ENCODE data around the gene CACNA1C. TPM values are rescaled to one million over a fixed set of nuclear protein-coding genes. Genes with fewer than 3 reads are reported as not detected.

The CACNA1C gene
- polyA plus RNA-seq, 4 donors = 6.8 to 17.5 (median 9.5) TPM

DNA sequence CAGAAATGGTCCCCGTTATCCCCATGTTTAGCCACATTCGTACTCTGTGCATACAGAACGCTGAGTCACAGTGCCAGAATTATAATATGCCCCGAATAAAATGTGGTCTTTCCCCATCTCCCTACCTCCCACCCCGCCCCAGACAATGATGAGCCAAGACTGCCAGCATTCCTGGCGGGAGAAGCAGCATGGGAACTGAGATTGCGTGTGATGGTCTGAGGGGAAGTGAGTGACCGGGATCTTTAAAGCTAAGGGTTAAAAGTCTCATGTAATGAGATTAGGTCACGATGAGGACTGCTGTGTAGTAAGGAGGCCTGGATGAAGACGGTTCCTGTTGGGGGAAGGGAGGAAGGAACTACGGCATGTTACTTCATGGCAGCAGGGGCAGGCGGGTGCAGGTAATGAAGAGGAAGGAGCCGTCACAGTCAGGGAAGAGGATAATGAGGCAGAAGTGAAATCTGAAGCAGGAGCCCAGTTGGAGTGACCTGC, 498.7 kb downstream of the CACNA1C start:
- DNase-seq (ENCODE audit: low read depth in 4 of 4, low spot score in 3 of 4) = no peak

DNA sequence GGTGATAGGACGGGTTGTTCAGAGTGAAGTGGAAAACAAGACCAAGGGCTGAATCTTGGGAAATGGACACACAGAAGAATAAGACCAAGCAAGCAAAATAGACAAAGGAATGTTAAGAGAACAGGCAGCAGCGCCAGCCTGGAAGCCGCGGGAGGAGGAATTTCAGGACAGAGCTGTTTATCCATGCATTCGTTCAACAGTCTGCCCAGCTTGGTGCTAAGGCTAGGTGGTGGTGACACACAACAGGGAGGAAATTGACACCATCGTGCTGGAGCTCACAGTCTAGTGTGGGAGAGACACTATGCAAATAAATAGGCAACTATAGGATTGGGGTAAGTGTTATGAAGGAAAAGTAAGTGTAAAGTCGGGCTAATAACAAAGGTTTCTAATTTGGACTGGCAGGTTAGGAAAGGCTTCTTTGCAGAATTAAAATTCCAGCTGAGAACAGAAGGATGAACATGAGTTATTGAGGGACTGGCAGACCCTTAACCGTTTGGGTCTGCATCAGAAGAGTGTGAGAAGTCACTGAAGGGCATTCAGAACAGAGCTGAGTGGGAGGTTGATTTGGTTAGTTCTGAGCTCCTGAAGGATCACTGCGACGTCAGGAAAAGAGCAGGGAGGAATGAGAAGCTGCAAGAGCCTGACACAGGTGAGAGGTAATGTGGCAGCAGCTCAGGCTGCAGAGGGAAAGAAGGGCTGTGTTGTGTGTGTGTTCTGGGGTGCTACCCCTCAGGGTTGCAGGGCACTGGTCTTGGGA, 499.4 kb downstream of the CACNA1C start:
- DNase-seq (ENCODE audit: low read depth in 4 of 4, low spot score in 3 of 4) = no peak

DNA sequence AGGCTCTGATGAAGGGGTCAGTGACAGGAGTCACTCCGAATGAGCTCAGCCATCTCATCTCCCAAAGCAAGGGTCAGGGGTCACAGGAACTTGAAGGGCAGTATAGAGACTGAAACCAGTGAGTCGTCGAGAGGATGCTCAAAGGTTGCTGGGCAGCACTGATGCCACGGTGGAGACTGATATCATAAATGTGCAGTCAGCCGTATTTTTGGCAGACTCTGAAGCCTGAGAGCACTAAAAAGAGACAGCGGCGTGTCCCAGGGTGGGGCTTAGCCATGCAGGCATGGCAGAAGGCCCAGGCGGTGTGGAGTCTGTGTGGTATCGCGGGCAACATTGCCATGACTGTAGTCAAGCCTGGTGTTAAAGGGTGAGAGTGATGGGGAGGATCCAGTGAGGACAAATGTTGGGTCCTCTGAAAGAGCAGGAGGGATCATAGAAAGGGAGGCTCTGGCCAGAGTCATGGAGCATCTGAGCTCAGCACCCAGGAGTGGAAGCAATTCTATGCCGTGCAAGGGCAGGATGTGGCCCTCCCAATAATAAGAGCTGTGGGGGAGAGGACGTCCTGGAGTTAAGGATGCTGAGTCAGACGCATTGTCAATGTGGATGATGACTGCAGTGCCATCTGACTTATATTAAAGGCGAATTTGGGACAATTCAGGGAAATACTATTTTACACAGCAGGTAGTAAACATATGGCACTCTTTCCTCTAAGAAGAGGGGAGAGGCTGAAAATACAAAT, 500.8 kb downstream of the CACNA1C start:
- no peak for DNase-seq (ENCODE audit: low read depth in 4 of 4, low spot score in 3 of 4)

- DNase-seq (ENCODE audit: low read depth in 4 of 4, low spot score in 3 of 4) = no peak
These were observed 502.8 kb downstream of the CACNA1C start for GRCh38 chr12:2555487-2556082.

DNA sequence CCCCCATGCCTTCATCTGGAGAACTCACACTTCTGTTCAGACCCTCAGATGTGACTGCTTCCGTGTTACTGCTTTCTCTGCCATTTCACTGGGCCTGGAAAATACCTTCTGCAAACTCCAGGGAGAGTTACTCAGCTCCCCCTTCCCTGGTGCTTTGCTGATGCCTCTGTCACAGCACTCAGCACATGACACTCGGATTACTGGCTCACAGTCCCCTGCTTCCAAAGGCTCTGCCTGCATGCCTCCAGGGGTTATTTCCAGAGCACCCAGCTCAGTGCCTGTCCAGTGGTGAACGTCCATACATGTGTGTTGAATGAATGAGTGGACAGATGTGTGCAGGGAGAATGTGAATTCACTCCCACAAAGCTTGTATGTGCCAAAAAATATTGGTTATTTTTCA, 504.8 kb downstream of the CACNA1C start:
- DNase-seq (ENCODE audit: low read depth in 4 of 4, low spot score in 3 of 4) = no peak

DNA sequence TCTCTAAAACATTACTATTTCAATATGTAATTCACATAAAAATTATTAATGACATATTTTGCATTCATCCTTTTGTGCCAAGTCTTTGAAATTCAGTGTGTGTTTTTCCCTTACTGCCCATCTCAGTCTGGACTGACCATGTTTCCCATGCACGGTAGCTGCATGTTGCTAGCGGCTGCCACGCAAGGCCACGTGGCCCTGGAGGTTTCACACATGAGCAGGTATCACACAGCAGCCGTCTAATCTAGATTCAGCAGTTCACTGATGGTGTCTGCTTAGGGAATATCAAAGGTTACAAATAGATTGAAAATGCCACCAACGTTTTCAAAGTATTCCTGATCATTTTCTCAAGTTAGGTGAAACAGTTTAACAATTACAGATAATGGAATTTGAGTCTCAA, 507.1 kb downstream of the CACNA1C start:
- no peak for DNase-seq (ENCODE audit: low read depth in 4 of 4, low spot score in 3 of 4)

- no peak for DNase-seq (ENCODE audit: low read depth in 4 of 4, low spot score in 3 of 4)
These were observed 507.6 kb downstream of the CACNA1C start for GRCh38 chr12:2560356-2560755.

DNA sequence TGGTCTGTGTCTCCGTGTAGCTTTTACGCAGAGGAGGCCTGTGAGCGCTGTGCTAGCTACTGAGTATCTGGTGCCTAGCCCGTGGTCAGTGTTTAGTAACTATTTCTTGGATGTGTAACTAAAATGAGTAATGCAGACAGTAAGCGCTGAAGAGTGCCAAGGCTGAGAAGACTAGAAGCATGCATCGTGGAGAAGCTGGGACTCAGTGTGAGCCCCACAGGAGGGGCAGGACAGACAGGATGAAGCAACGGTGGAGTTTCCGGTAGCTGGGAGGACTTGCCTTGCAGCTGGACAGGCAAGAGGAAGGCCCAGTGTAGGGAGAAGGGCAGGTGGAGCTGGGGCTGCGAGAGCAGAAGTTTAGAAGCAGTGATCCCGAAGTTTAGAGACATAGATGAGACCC, 508.6 kb downstream of the CACNA1C start:
- no peak for DNase-seq (ENCODE audit: low read depth in 4 of 4, low spot score in 3 of 4)

GRCh38 chr12:2562400-2562799, 509.6 kb downstream of the CACNA1C start:
- DNase-seq (ENCODE audit: low read depth in 4 of 4, low spot score in 3 of 4) = no peak

DNA sequence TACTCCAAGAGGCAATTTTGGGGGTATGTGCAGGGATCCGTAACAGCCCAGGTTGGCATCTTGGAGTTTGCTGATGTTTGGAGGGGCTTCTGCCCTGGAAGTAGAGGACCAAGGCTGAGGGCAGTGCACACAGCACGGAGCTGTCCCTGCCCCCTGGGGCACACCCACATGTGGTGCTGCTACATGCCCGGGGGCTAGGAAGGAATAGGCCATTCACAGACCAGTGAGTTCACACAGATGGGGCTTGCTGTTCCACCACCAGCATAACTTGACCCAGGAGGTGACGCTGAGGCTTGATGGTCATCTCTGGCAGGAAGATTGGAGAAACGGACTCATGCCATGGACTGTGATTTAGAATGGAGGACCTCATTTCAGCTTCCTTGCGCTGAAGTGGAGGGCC, 510.9 kb downstream of the CACNA1C start:
- DNase-seq (ENCODE audit: low read depth in 4 of 4, low spot score in 3 of 4) = no peak

DNA sequence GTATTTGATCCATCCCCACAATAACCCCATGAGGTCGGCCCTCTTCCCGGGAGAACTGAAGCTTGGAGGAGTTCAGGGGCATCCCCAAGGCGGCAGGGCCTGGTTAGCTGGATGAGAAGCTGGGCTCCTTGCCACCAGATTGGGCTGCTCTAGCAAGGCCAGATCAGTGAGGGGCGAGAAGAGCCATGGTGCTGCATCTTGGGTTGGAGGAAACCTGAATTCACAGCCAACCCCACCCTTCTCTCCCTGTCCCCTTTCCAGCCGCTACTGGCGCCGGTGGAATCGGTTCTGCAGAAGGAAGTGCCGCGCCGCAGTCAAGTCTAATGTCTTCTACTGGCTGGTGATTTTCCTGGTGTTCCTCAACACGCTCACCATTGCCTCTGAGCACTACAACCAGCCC, 513.4 kb downstream of the CACNA1C start:
- no peak for DNase-seq (ENCODE audit: low read depth in 4 of 4, low spot score in 3 of 4)

DNA sequence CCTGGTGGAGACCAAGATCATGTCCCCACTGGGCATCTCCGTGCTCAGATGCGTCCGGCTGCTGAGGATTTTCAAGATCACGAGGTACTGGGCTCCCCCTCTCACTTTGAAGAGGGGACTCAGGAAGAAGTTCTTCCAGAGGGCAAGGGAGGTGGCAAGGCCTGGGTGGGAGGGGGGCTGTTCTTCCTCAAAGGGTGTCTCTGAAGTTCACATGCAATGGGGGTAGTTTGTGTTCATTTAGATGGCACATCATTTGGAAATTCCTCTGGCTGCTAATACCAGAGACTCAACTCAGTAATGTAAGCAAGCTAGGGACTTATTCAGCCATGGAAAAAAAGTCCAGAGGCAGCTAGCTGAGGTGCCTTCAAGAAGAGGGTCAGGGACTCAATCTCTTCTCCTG, 514.9 kb downstream of the CACNA1C start:
- no peak for DNase-seq (ENCODE audit: low read depth in 4 of 4, low spot score in 3 of 4)

- no peak for DNase-seq (ENCODE audit: low read depth in 4 of 4, low spot score in 3 of 4)
These were observed 517.8 kb downstream of the CACNA1C start for GRCh38 chr12:2570562-2570961.

DNA sequence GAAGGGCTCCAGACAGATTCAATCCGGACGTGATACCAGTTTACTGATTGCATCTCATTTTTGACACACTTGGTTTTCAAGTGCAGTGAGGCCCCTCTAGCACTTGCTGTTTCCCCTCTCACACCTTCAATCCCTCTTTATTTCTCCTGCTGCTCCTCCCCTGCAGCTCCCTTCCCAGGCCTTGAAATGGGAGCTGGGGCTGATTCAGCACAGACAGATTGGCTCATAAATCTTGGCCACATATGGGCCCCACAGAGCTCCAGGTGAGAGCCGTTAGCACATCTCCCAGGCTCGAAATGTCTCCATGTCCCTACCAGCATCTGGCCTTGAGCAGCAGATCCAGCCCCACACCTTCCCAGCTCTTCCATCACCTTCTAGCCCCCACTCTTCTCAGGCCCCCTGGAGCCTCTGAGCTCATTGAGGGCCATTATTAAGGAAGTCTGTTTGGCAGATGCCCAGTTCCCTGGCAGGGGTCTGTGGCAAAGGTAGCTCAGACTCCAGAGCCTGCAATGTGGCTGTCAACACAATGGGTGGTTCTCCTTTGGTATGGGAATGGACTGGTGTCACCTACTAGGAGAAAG, 521.7 kb downstream of the CACNA1C start:
- DNase-seq (ENCODE audit: low read depth in 4 of 4, low spot score in 3 of 4) = no peak

DNA sequence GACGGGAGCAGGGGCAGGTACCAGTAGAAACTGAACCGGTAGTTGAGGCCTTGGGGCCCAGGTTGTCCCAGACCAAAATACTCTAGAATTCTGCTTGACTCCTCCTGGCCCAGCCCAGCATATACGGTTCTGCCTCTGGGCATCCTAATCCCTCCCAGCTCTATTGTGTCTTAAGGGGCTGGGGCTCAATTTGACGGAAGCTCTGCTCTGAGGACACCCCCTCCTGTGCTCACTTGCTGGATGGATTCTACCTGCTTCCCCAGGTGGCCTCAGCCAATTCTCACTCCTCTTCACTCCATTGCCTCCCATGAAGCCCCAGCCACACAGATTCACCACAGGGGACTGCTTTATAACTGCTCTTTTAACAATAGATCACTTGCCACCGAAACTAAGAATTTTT, 522.5 kb downstream of the CACNA1C start:
- DNase-seq (ENCODE audit: low read depth in 4 of 4, low spot score in 3 of 4) = no peak

DNA sequence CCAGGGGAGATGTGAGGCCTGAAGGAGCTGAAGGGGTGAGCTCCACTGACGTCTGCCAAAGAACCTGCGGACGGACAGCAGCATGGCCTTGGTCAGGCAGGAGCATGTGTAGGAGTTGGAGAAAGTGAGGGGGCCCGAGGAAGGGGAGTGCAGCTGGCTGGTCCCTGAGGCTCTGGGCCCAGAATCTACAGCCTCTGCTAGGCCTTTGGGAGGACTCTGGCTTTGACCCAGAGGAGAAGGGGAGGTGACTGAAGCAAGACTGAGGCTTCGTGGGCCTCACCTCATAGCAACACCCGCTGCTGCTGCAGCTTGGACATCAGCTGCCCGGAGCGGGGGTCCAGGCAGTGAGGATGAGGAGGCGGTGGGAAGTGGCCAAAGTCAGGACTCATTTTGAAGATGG, 525.4 kb downstream of the CACNA1C start:
- no peak for DNase-seq (ENCODE audit: low read depth in 4 of 4, low spot score in 3 of 4)

DNA sequence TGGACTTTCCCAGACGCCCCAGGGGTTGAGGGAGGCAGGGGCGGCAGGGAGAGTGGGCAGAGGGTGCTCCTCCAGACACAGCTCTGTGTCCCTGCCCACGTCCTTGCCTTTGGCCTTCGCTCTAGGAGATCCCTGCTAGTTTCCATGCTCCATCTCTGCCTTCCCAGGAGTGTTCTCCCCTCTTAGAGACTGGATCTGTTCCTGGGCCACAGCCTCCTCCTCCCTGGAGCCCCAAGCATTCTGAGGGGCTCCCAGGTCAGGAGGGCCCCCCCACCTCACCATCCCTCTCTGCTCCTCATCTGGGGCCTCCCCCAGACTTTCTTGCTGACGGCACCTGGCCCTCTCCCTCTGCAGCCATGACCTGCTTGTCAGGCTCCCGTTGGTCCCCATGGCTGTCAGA, 526.0 kb downstream of the CACNA1C start:
- no peak for DNase-seq (ENCODE audit: low read depth in 4 of 4, low spot score in 3 of 4)

GRCh38 chr12:2580821-2581220, 528.0 kb downstream of the CACNA1C start:
- DNase-seq (ENCODE audit: low read depth in 4 of 4, low spot score in 3 of 4) = no peak

DNA sequence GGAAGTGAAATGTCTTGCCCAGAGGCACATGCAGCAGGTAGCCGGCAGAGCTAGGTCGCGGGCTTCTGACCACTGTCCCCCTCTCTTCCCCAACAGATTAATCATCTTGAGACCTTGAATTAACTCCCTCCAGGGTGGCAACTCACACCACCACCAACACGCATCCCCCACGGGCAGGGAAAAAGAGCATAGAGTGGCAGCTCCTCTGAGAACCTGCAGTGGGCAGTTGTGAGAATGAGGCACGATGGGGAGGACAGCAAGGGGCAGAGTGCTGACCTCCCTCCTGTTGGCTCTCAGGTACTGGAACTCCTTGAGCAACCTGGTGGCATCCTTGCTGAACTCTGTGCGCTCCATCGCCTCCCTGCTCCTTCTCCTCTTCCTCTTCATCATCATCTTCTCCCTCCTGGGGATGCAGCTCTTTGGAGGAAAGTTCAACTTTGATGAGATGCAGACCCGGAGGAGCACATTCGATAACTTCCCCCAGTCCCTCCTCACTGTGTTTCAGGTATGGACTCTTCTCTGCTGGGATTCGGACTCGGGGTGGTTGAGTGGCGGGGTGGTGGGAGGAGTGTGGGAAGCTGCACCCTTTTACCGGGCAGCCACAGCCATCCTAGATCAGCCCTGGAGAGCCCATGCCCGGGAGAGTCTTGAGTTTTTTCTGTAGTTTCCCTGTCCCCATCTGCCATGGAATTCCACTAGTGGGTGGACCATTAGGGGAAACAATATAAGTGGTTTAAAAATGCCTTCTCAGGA, 528.7 kb downstream of the CACNA1C start:
- no peak for DNase-seq (ENCODE audit: low read depth in 4 of 4, low spot score in 3 of 4)

DNA sequence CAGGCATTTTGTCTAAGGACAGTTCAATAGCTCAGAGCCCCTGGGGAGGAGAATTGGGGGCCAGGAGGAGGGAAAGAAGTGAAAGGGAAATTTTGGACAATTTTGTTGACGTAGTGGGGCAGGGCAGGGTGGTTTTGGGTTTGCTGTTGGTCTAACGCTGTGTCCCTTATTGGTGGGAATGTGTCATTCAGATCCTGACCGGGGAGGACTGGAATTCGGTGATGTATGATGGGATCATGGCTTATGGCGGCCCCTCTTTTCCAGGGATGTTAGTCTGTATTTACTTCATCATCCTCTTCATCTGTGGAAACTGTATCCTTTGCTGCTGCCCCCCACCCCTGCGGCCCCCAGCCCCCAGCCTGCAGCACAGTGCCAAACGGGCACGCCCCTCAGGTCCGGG, 529.8 kb downstream of the CACNA1C start:
- DNase-seq (ENCODE audit: low read depth in 4 of 4, low spot score in 3 of 4) = no peak

GRCh38 chr12:2583091-2583497, 530.3 kb downstream of the CACNA1C start:
- DNase-seq (ENCODE audit: low read depth in 4 of 4, low spot score in 3 of 4) = peak in 3 of 4 donors; percentile 26 to 42 (median 36)
